ENCODE results near the gene MLX.
"Not testable (repeated sequence)": the region's sequence is repeated elsewhere in the genome, so short reads cannot be mapped to it uniquely, and the experiment has no call there.

MLX gene

DNA sequence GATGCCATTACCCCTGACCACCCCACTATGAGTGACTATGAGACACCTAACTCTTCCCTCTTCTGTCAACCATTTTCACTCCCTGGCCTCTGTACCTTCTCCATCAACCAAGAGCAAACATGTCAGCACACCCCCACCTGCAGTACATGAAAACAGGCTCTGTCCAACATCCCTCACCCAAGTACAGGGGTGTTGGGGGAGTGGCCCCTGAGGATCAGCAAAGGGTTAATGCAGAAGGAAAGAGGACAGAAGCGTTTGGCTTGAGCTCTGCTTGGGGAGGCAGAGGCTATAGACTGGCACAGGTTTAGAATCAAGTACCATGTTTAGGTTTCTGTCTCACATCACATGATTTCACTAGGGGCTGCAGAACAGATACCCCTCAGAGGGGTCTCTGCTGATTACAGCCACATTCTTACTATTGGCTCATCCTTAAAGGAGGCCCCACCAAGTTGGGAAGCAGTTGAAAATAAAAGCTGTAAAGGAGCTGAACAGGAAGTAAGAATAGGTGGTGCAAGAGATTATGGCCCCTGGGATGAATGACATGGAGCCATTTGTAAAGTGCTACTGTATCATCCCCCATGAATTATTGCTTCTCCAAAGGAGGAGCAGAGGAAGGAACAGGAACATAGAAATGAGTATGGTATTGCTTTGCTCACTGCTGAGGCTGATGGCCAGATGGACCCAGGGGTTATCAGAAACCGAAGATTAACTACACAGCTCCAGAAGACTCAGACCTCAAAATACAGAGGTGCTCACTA lies 13.1 kb downstream of the MLX start:
- no peak for DNase-seq (ENCODE audit: low spot score)

DNA sequence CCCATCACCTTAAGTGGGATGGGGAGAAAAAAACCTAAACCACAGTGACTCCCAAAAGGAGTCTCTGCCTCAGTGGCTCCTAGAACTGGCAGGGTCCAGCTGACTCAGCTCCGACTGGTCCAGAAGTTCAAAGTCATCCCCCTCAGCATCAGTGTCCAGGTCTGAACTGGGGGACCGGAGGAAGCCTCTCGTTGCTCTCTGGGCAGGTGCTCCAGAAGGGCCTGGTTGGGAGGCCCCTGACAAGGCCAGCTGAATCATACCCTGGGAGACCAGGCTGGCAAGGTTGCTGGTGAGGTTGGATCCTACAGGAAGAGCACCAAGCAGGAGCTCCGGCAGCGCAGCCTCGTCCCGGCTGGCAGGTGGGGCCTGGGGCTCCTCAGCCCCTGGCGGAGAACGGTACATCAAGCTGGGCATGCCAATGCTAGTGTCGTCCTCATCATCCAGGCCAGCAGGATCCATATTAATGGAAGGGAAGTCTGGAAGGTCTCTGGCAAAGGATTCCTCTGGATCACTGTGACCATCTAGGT lies 14.9 kb downstream of the MLX start:
- DNase-seq (ENCODE audit: low spot score): no peak

DNA sequence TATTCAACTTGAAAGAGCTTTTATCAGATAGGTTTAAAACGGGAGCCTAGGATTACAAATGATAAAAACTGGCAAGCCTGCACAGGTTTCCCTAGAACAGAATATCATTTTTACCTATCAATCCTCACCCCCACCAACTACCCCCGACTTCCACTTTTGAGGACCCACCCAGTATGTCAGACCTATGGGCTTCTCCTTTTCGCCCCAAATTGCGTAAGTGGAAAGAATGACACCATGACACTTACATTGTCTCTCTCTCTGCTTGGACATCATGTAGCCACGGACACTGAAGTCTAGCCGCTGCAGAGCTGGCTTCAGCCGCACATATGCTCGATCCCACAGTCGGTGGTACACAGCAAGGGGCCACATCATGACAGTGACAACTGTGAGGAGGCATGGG lies 18.0 kb downstream of the MLX start:
- DNase-seq (ENCODE audit: low spot score): no peak

GRCh38 chr17:42585353-42585752 lies 18.5 kb downstream of the MLX start:
- no peak for DNase-seq (ENCODE audit: low spot score)

GRCh38 chr17:42586514-42587230 lies 19.8 kb downstream of the MLX start:
- DNase-seq (ENCODE audit: low spot score): no peak

- no peak for DNase-seq (ENCODE audit: low spot score)
These were observed 24.0 kb downstream of the MLX start for GRCh38 chr17:42590886-42591285.

DNA sequence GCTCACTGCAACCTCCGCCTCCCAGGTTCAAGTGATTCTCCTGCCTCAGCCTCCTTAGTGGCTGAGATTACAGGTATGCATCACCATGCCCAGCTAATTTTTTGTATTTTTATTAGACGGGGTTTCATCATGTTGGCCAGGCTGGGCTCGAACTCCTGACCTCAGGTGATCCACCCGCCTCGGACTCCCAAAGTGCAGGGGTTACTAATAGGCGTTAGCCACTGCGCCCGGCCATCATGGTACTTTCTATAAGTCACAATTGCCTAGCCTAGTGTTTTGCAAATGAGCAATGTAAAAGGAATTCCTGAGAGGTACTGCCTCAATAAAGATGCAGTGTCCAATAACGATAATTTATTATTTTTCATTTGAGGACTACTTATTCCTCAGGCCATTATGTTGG lies 24.5 kb downstream of the MLX start:
- DNase-seq (ENCODE audit: low spot score): no peak

- DNase-seq (ENCODE audit: low spot score): no peak
These were observed 29.5 kb downstream of the MLX start for GRCh38 chr17:42596386-42596785.

DNA sequence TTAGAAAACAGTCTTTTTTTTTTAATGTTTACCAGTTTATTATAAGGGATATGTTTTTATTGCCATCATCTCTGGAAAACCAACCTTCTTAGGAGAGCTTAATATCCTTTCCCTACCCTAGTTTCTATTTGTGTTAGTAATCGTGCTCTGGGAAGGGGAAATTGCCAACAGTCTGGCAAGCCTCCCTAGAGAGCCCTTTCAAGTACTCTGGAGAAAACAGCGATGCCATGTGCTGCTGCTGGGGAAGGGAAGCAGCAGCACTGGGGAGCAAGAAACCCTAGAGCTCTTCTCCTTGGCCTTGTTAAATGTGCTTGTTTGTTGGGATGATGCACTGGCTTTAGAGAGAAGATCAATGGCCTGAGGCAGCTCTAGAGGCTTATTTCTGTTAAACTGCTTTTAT lies 32.0 kb downstream of the MLX start:
- DNase-seq (ENCODE audit: low spot score): no peak

- no peak for DNase-seq (ENCODE audit: low spot score)
These were observed 36.4 kb downstream of the MLX start for GRCh38 chr17:42603318-42603717.

GRCh38 chr17:42607769-42608168 lies 40.9 kb downstream of the MLX start:
- no peak for DNase-seq (ENCODE audit: low spot score)

- no peak for DNase-seq (ENCODE audit: low spot score)
These were observed 41.6 kb downstream of the MLX start for GRCh38 chr17:42608305-42609181.

GRCh38 chr17:42609182-42609813 lies 42.4 kb downstream of the MLX start, which contains the start of the genes RETREG3 and TUBG1:
Gene RETREG3, minus strand, starts transcription at chr17:42609374. Its CDS starts 50 bp downstream, at chr17:42609324.
Gene TUBG1, plus strand, starts transcription at chr17:42609683. Its CDS starts 55 bp downstream, at chr17:42609738.
- peak; percentile 99 for DNase-seq (ENCODE audit: low spot score)

- DNase-seq (ENCODE audit: low spot score): not testable (repeated sequence)
These were observed 43.2 kb downstream of the MLX start for GRCh38 chr17:42609814-42610801.

- no peak for DNase-seq (ENCODE audit: low spot score)
These were observed 45.1 kb downstream of the MLX start for GRCh38 chr17:42612013-42612412.

- DNase-seq (ENCODE audit: low spot score): no peak
These were observed 46.9 kb downstream of the MLX start for GRCh38 chr17:42613699-42614295.

DNA sequence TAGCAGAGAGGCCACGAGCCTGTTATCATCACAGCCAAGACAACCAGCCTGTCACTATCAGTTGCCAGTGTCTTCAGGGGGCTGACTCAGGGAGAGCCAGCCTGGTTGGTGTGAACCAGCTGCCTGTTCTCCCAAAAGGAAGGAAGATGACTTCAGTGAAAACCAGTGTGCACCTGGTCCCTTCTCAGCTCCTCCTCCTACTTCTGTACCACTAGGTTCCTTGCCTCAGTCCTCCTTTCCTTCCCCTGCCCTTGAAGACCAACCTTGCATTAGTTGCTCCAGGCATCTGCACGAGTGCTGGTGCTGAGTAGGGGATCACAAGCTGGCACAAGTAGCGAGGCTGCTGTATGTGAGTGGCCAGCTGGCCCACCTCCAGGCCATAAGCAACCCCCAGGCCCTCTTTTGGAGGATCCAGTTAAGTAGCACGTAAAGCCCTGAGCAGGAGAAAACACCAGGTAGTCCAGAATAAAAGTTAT lies 51.1 kb downstream of the MLX start:
- no peak for DNase-seq (ENCODE audit: low spot score)

GRCh38 chr17:42618442-42619150 lies 51.7 kb downstream of the MLX start:
- peak; percentile 8 for DNase-seq (ENCODE audit: low spot score)

DNA sequence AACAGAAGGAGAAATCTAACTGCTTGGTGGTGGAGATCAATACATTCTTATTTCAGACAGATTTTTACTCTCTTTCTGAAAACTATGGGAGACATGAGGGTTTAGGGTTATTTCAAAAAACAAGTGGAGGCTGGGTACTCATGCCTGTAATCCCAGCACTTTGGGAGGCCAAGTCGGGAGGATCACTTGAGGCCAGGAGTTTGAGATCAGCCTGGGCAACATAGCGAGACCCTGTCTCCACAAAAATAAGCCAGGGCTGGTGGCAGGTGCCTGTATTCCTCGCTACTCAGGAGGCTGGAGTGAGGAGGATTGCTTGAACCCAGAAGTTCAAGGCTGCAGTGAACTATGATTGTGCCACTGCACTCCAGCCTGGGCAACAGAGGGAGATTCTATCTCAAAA lies 55.1 kb downstream of the MLX start:
- DNase-seq (ENCODE audit: low spot score): not testable (repeated sequence)
